ENCODE data around the gene MYG1.

- TF ChIP-seq CTCF (conservative IDR thresholded peaks at IDR 0.05; ENCODE audit: low read length) (no peak), EZH2phosphoT487 (IDR thresholded peaks at IDR 0.05; ENCODE audit: borderline replicate concordance, low read depth, low read length) (no peak)
These were observed 44.5 kb downstream of the MYG1 start for GRCh38 chr12:53343969-53344368.

Data from OCI-LY7 (cell line).